ENCODE results near the gene SCN4B.
"Not testable (repeated sequence)": the region's sequence is repeated elsewhere in the genome, so short reads cannot be mapped to it uniquely, and the experiment has no call there.

Gene SCN4B, protein sequence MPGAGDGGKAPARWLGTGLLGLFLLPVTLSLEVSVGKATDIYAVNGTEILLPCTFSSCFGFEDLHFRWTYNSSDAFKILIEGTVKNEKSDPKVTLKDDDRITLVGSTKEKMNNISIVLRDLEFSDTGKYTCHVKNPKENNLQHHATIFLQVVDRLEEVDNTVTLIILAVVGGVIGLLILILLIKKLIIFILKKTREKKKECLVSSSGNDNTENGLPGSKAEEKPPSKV

DNA sequence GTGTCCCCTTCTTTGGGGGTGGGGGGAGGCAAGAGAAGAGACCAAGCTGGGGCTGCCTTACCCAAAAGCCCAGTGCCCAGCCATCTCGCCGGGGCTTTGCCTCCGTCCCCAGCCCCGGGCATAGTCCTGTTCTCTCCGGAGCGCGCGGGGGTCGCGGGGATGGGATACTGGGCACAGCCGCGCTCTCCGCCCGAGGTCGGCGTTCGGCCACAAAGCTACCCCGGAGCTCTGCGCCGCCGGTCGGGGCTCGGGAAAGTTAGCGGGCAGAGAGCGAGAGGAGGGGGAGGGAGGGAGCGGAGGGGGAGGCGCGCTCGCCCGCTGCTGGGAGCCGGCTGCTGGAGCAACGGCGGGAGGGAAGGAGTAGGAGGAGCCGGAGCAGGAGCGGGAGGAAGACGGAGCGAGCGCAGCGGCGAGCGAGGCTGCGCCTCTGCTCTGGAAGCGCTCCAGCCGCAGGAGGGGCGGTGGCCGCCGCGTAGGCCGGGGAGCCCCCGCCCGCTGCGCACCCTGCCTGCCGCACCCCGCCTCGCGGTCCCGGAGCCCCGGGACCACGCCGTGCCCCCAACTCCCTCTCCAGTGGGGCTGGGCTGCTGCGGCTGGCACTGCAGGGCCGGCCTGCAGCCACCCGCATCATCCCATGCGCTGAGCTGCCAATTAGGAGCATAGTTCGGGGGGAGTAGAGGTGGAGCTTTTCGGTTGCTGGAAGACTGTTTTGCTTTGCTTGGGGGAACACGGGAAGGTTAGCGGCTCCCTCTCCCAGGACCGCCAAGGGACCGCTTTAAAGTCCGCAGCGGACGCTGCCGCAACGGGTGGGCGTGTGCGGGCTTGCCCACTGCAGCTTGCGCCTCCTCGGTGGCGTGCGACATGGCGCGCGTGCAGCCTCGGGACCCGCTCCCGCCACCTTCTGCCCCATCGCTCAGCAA lies at the start of gene SCN4B:
TSS of gene SCN4B (minus strand) at position 272 of the 920 bp plus-strand sequence. CDS start at position 122, 150 bp downstream.
- no peaks in the 10 kb centered on the region for H3K36me3 Mint-ChIP-seq
- peak within 1 kb of the TSS; percentile 64 for H3K4me3 Mint-ChIP-seq
- H3K27ac Mint-ChIP-seq, result no peak within 1 kb of the TSS
- peaks cover 24% of the 10 kb centered on the region for H3K4me1 Mint-ChIP-seq
- ATAC-seq, result peak; percentile 39
- DNase-seq (ENCODE audit: low spot score in 2 of 2), result no peak
- H3K9me3 Mint-ChIP-seq, result no peaks in the 10 kb centered on the region

DNA sequence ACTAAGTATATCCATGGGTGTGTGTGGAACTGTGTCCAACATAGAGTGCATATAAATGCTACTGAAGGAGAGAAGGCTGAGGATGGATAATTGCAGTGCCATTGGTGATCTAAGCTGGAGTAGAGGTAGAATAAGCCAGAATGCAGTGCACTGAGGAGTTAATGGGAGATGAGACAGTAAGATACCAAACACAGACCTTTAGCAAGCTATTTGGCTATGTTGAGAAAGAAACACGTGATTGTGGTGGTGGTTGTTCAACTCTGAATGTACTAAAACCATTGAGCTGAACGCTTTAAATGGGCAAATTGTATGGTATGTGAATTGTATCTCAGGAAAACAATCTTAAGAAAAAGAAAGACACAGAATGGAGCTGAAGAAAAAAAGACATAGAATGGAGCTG lies 49.3 kb upstream of the SCN4B start:
- Mint-ChIP-seq H3K36me3 (no peaks in the 10 kb centered on the region), H3K4me3 (no peak overlapping the region), H3K27ac (no peak overlapping the region), H3K4me1 (peaks cover 9% of the 10 kb centered on the region), H3K9me3 (peaks cover 2% of the 10 kb centered on the region)
- DNase-seq (ENCODE audit: low spot score in 2 of 2) (no peak), ATAC-seq (no peak)

DNA sequence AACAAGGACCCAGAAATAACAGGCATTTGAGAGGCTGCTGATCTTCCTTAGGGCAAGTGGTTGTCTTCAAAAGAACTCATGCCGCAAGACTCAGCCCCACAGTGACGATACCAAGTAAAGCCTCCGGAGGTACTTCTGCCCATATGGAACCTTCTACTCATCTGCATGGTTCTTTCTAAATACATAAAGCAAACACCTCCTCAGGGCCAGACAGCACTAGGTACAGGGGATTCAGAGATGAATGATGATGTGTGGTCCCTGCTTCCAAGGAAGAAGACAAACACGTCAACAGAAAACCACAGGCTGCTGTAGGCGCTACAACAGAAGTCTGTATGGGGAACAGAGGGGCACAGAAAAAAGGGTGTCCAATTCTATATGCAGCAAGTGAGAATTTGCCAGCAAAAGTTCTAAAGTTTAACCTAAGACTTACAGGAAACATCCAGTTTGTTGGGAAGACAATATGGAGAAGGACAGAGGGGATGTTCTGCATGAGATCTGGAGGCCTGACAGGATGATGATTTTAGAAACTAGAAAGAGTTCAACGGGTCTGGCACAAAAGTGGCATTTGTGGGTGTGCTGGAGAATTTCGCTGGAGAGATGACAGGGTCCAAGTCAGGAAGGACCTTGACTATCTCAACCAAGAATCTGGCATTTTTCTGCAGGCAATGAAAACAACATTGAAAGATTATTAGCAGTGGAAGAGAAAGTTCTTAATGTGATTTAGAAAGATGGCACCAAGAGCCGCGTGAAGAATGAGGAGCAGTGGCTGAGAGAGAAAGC lies 48.5 kb upstream of the SCN4B start:
- Mint-ChIP-seq H3K4me1 (peaks cover 9% of the 10 kb centered on the region), H3K27ac (no peak overlapping the region), H3K36me3 (no peaks in the 10 kb centered on the region), H3K9me3 (peaks cover under 1% of the 10 kb centered on the region), H3K4me3 (no peak overlapping the region)
- ATAC-seq (peak; percentile 94), DNase-seq (ENCODE audit: low spot score in 2 of 2) (peak in 1 of 2 donors; percentile 71)

DNA sequence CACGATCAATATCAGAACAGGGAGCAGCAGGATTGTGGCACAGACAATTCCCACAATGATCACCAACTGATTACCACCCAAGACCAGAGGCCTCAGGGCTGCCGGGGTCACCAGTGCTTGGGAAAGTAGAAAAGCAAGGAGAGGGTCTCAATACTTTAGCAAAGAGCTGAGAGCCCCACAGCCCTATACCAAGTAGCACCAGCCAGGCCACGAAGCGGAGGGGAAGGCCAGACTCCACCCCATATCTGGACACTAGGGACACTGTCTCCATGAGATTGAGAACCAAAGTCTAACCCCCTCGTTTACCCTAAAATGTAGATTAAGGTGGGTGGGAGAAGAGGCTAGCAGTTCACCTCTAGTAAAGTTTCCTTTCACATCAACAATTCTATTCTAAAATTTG lies 47.9 kb upstream of the SCN4B start:
- no peak for ATAC-seq
- H3K27ac Mint-ChIP-seq, result no peak overlapping the region

DNA sequence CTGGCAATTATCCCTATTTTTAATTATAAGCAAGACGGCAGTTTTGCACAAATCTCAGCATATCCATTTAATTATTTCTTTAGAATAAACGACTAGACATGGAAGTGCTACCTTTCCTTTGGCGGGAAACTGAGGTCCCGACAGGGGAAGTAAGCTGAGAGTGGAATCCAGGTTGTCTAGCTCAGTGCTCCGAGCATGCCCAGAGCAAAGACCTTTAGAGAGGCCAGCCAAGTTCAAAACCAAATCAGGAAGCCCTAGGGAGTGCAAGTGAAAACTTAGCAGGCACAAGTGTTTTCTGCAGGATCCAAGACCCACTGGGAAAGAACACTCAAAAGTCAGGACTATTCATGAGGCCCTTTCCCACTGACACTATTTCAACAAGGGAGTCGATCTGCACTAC lies 46.5 kb upstream of the SCN4B start:
- DNase-seq (ENCODE audit: low spot score in 2 of 2), result no peak
- Mint-ChIP-seq H3K4me1 (peaks cover 10% of the 10 kb centered on the region), H3K27ac (no peak overlapping the region), H3K36me3 (no peaks in the 10 kb centered on the region), H3K4me3 (no peak overlapping the region), H3K9me3 (no peaks in the 10 kb centered on the region)
- ATAC-seq, result no peak

More for the DNA sequence above, 47.9 kb upstream of the SCN4B start:
- peaks cover 9% of the 10 kb centered on the region for H3K4me1 Mint-ChIP-seq
- no peaks in the 10 kb centered on the region for H3K9me3 Mint-ChIP-seq
- no peak overlapping the region for H3K4me3 Mint-ChIP-seq
- DNase-seq (ENCODE audit: low spot score in 2 of 2), result peak in 1 of 2 donors; percentile 57
- H3K36me3 Mint-ChIP-seq, result no peaks in the 10 kb centered on the region

DNA sequence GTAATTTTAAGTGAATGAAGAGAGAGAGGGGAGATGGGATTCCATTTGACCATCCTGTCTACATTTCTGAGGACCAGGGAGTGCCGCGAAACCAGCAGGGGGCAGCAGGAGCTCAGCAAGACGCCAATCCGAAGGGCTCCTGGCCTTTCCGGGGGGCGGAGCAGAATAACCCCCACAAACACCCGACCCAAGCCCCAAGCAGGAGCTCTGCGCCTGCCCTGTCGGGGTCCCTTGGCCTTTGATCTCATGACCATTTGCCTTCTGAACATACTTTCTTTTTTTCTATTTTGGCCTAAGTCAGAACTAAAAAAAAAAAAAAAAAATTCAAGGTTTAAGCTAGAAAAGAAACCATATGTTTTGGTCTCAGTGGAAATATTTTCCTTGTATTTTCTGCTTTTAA lies 45.7 kb upstream of the SCN4B start:
- no peaks in the 10 kb centered on the region for H3K36me3 Mint-ChIP-seq
- no peak overlapping the region for H3K4me3 Mint-ChIP-seq
- no peak overlapping the region for H3K27ac Mint-ChIP-seq
- H3K9me3 Mint-ChIP-seq, result no peaks in the 10 kb centered on the region
- ATAC-seq (peak; percentile 42), DNase-seq (ENCODE audit: low spot score in 2 of 2) (peak; percentile 72 to 90)
- H3K4me1 Mint-ChIP-seq, result peaks cover 14% of the 10 kb centered on the region

DNA sequence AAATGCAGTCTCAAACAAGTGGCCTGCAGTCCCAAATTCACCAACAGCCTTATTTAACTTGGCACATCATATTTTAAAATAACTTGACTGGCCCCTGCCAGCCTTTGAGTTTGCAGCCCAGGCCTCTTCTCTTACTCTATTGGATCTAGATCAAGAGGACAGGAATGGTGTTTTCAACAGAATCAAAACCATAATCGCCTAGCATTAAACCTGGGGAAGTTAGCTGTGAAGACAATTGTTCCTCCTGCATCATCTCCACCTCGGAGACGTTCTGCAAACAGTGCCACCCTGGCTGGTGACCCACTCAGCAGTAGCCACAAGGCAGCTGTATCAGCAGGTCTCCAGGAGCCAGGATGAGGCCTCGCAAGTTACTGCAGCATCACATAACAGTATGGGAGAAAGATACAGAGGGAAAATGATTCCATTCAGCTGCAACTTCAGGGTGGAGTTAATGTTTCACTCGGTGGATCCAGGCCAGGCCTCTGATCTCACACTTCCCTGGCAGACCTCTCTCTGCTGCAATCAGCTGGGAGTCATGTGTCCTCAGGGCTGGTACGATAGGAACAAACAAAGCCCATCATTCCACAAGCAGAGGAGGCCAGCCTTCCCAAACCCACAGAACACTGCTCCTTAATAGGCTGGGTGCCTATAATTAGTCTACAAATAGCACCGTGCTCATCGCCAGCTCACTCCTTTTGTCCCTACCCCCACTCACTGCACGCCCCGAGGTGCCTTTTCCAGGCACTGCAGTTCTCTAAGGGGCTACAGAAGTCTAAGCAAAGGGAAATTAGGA lies 42.4 kb upstream of the SCN4B start:
- Mint-ChIP-seq H3K4me3 (no peak overlapping the region), H3K27ac (peak overlapping the region; percentile 44), H3K4me1 (peaks cover 14% of the 10 kb centered on the region), H3K36me3 (no peaks in the 10 kb centered on the region), H3K9me3 (no peaks in the 10 kb centered on the region)
- no peak for DNase-seq (ENCODE audit: low spot score in 2 of 2)
- ATAC-seq, result no peak

DNA sequence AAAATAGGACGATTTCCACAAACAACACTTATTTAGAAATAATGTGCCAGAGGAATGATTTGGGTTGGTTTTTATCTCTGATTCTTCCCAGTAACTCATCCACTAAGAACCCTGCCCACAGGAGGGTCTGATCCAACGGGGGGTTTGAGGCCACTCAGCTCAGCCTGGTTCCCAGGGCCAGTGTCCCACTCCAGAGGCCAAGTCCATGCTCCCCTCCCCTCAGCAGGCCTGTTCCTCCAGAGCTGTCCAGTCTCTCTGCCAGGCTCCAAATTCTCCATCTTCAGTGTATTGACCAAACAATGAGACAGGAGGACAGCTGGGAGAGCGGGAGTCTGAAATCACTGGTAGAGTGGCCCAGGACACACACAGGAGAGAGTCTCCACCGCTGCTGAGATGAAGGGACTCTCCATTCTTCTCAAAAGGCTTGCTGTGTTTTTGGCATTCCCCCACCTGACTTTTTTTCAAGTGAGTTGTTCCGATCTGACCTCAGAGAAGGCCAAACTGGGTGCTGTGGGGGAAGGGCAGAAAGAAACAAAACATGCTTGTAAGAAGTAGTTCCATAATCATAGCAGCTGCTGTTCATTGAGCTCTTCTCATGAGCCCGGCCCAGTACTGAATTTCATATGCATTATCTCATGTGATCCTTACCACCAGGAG lies 41.4 kb upstream of the SCN4B start:
- Mint-ChIP-seq H3K36me3 (no peaks in the 10 kb centered on the region), H3K4me1 (peaks cover 12% of the 10 kb centered on the region), H3K27ac (peak overlapping the region; percentile 44), H3K9me3 (no peaks in the 10 kb centered on the region), H3K4me3 (no peak overlapping the region)
- no peak for DNase-seq (ENCODE audit: low spot score in 2 of 2)
- ATAC-seq, result no peak

DNA sequence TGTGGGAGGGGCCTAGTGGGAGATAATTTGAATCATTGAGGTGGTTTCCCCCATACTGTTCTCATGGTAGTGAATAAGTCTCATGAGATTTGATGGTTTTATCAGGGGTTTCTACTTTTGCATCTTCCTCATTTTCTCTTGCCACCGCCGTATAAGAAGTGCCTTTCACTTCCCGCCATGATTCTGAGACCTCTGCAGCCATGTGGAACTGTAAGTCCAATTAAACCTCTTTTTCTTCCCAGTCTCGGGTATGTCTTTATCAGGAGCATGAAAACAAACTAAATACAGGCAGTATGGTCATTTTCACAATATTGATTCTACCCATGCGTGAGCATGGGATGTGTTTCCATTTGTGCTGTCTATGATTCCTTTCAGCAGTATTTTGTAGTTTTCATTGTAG lies 40.2 kb upstream of the SCN4B start:
- not testable (repeated sequence) for H3K4me3 Mint-ChIP-seq; DNase-seq (ENCODE audit: low spot score in 2 of 2); ATAC-seq; H3K36me3 Mint-ChIP-seq; H3K4me1 Mint-ChIP-seq; H3K9me3 Mint-ChIP-seq
- H3K27ac Mint-ChIP-seq, result peak overlapping the region; percentile 44

DNA sequence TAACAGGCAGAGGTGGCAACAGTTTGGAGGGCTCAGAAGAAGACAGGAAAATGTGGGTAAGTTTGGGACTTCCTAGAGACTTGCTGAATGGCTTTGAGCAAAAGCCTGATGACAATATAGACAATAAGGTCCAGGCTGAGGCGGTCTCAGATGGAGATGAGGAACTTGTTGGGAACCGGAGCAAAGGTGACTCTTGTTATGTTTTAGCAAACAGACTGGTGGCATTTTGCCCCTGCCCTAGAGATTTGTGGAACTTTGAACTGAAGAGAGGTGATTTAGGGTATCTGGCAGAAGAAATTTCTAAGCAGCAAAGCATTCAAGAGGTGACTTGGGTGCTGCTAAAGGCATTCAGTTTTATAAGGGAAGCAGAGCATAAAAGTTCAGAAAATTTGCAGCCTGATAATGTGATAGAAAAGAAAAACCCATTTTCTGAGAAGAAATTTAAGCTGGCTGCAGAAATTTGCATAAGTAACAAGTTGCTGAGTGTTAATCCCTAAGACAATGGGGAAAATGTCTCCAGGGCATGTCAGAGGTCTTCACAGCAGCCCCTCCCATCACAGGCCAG lies 38.4 kb upstream of the SCN4B start:
- H3K4me3 Mint-ChIP-seq; H3K27ac Mint-ChIP-seq; H3K9me3 Mint-ChIP-seq; ATAC-seq; H3K4me1 Mint-ChIP-seq; H3K36me3 Mint-ChIP-seq; DNase-seq (ENCODE audit: low spot score in 2 of 2): not testable (repeated sequence)

DNA sequence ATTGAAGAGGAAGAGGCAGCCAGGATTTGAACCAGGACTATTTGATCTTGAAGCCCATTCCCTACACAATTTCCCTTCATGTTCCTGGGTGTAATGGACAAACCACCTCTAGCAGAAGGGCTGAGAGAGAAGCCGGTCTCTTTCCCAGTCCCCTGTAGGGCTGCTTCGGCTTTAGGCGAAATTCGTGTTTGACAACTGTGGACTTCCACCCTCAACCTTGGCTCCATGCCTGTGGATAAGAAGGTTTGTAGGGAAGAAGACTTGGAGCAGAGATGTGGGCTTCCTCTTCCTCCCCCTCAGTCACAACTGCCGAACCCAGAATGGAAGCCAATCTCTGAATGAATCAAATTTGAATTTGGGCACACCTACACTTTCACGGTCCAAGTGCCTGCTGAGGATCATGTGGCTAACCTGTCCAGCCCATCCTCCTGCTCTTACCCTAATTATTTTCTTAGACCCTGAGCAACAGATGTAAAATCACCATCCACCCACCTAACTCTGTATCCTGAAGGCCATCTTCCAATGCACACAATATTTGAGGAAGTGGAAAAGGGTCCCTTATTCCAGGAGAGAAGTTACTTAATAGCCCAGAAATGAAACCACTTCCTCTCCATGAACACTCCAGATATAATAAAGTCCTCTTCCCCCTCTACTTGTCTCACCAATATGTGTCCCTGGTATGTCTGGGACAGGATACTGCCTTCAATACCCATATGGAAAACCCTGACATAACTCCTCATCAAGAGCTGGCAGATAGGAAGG lies 33.9 kb upstream of the SCN4B start:
- Mint-ChIP-seq H3K27ac (no peak overlapping the region), H3K36me3 (no peaks in the 10 kb centered on the region), H3K9me3 (no peaks in the 10 kb centered on the region), H3K4me3 (no peak overlapping the region), H3K4me1 (no peaks in the 10 kb centered on the region)
- DNase-seq (ENCODE audit: low spot score in 2 of 2), result no peak
- ATAC-seq, result no peak

DNA sequence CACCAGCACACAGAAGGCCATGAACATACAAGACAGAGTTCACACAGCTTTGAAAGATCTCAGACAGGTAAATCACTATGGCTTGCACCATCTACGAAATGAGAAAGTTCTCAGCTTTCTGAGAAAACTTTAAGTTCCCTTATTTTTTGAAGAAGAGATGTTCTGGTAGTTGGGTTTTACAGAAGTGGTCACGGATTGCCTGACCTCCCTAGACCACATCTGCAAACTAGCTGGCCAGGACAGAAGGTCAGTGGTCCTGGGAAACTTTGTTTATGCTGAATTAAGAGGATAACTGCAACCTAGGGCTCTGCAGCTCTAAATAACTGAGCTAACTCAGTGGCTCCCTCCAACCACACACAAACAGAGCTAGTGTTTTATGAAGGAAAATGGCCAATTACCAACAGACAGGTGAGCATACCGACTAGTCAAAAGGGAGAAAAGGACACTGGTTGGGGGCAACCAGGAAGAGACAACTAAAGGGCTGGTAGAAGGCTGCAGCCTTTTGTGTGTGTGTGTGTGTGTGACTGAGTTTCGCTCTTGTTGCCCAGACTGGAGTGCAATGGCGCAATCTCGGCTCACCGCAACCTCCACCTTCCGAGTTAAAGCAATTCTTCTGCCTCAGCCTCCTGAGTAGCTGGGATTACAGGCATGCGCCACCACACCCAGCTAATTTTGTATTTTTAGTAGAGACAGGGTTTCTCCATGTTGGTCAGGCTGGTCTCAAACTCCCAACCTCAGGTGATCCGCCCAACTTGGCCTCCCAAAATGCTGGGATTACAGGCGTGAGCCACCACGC lies 32.4 kb upstream of the SCN4B start:
- no peak overlapping the region for H3K4me3 Mint-ChIP-seq
- no peaks in the 10 kb centered on the region for H3K4me1 Mint-ChIP-seq
- no peak overlapping the region for H3K27ac Mint-ChIP-seq
- H3K36me3 Mint-ChIP-seq, result no peaks in the 10 kb centered on the region
- ATAC-seq (no peak), DNase-seq (ENCODE audit: low spot score in 2 of 2) (no peak)
- H3K9me3 Mint-ChIP-seq, result no peaks in the 10 kb centered on the region

DNA sequence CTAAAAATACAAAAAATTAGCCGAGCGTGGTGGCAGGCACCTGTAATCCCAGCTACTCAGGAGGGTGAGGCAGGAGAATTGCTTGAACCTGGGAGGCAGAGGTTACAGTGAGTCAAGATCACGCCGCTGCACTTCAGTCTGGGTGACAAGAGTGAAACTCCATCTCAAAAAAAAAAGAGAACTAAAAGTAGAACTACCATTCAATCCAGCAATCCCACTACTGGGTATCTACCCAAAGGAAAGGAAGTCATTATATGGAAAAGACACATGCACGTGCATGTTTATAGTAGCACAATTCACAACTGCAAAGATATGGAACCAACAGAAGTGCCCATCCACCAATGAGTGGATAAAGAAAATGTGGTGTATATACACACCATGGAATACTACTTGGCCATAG lies 31.1 kb upstream of the SCN4B start:
- not testable (repeated sequence) for DNase-seq (ENCODE audit: low spot score in 2 of 2); H3K27ac Mint-ChIP-seq; H3K9me3 Mint-ChIP-seq; ATAC-seq; H3K4me1 Mint-ChIP-seq; H3K4me3 Mint-ChIP-seq; H3K36me3 Mint-ChIP-seq
